BJ (cell line): Measurements from ENCODE around the gene TNP2. TPM values are rescaled to one million over a fixed set of nuclear protein-coding genes. Genes with fewer than 3 reads are reported as not detected.

ENCODE experiments used
- CTCF ChIA-PET: fragments of 350-600 bp; formaldehyde crosslinking; extraction: SDS; loops from one replicate; lab custom pipeline; 2021; ENCODE audit warnings: antibody characterized with exemption, inconsistent platforms; lab: Yijun Ruan, JAX
- POLR2A ChIA-PET: fragments of 300-600 bp; sonication (Branson Sonifier 250); formaldehyde crosslinking; extraction: SDS; loops from one replicate; lab custom pipeline; 2021; ENCODE audit warnings: antibody characterized with exemption; lab: Charles Lee
- DNase-seq: peaks from one replicate; pipeline ENCODE4 v3.0.0-alpha.2; 2011; ENCODE audit warnings: low read depth
- H3K27me3 ChIP-seq: 2 replicates; pipeline ENCODE4 v1.6.0; 2011; ENCODE audit warnings: low read length; ENCODE audit not compliant: control insufficient read depth, insufficient read depth
- H3K36me3 ChIP-seq: 2 replicates; pipeline ENCODE4 v1.5.1; 2011; ENCODE audit warnings: low read length; ENCODE audit not compliant: control insufficient read depth, insufficient read depth
- H3K4me3 ChIP-seq: 2 replicates; pipeline ENCODE4 v1.5.1; 2011; ENCODE audit warnings: low read depth, mild to moderate bottlenecking, control low read depth, low read length
- polyA plus RNA-seq: library from polyadenylated mRNA; depleted of rRNA; stranded (reverse); fragments of >200 nt; gene quantifications from 2 replicates; pipeline ENCODE4 v1.2.3, GENCODE V29; 2011
- TF ChIP-seq, protein P1 (sequence below): IDR thresholded peaks from 2 replicates; pipeline ENCODE4 v1.5.1; 2011; ENCODE audit warnings: low read depth, mild to moderate bottlenecking, control low read depth, inconsistent platforms, low read length, moderate library complexity; ENCODE audit not compliant: insufficient read depth

The TNP2 gene
- polyA plus RNA-seq, 1 experiment, result not detected

DNA sequence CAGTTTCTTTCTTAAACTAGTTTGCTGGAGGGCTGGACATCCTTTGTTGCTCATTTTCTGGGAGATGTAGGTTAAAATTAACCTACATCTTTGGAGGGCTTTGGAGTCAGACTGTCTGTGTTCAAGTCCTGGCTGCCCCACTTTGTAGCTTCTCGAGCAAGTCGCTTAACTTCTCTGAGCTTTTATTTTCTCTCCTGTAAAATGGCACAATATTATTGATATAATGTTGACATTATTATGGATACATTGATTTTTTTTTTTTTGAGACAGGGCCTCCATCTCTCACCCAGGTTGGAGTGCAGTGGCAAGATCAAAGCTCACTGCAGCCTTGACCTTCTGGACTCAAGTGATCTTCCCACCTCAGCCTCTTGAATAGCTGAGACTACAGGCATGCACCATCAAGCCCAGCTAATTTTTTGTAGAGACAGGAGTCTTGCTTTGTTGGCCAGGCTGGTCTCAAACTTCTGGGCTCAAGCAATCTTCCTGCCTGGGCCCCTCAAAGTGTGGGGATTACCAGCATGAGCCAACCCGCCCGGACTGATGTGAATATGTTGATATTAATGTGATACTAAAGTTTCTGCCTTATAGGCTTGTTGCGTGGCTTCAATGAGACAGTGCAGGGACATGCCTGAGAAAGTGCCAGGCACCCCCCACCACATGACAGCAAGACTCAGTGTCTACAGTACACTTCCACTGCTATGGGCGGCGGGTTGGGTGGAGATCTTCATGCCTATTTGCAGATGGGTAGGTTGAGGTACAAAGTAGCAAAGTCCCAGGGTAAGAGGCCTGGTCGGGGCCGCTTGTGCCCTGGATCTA lies 44.6 kb upstream of the TNP2 start:
- ChIA-PET POLR2A (no interaction called here), CTCF (no interaction called here)
- TF ChIP-seq, protein P1, sequence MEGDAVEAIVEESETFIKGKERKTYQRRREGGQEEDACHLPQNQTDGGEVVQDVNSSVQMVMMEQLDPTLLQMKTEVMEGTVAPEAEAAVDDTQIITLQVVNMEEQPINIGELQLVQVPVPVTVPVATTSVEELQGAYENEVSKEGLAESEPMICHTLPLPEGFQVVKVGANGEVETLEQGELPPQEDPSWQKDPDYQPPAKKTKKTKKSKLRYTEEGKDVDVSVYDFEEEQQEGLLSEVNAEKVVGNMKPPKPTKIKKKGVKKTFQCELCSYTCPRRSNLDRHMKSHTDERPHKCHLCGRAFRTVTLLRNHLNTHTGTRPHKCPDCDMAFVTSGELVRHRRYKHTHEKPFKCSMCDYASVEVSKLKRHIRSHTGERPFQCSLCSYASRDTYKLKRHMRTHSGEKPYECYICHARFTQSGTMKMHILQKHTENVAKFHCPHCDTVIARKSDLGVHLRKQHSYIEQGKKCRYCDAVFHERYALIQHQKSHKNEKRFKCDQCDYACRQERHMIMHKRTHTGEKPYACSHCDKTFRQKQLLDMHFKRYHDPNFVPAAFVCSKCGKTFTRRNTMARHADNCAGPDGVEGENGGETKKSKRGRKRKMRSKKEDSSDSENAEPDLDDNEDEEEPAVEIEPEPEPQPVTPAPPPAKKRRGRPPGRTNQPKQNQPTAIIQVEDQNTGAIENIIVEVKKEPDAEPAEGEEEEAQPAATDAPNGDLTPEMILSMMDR, result no peak
- no peak for DNase-seq
- no peaks in the 10 kb centered on the region for H3K36me3 ChIP-seq
- no peak overlapping the region for H3K4me3 ChIP-seq
- H3K27me3 ChIP-seq, result no peaks in the 10 kb centered on the region

DNA sequence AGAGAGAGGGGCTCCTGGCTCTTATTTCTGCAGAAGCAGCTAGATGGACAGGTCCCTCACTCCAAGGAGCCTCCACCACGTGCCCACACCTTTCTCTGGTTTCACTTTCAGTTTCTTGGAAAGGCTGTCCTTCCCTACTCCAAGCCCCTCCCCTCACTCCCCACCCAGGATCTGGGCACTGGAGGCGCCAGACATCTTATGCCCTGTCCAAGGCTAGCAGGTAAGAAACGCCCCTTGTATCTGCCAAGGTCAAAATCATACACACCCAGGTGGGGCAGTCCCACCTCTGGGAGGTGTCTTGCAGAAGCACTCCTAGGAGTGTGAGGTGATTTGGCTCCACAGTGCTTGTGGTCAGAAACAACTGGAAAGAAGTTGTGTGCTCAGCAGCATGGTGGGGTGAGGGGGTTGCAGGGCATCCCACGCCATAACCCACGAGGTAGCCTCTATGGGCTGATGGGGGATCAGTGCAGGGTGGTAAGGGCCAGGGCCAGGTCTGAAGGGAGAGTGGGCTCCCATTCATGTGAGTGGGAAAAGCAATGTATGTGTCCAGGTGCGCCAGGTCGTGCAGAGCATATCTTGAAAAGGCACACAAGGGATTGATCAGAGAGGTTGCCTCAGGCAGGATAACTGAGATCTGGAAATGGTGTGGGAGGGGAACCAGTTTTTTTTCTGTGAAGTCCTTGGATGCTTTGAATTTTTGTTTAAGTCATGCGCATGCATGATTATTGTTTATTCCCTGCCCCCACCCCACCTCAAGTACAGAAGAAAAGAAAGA lies 43.8 kb upstream of the TNP2 start:
- no peaks in the 10 kb centered on the region for H3K27me3 ChIP-seq
- TF ChIP-seq, protein P1, result no peak
- peak; percentile 52 for DNase-seq
- CTCF ChIA-PET, result no interaction called here
- POLR2A ChIA-PET, result no interaction called here
- H3K36me3 ChIP-seq, result no peaks in the 10 kb centered on the region
- no peak overlapping the region for H3K4me3 ChIP-seq

DNA sequence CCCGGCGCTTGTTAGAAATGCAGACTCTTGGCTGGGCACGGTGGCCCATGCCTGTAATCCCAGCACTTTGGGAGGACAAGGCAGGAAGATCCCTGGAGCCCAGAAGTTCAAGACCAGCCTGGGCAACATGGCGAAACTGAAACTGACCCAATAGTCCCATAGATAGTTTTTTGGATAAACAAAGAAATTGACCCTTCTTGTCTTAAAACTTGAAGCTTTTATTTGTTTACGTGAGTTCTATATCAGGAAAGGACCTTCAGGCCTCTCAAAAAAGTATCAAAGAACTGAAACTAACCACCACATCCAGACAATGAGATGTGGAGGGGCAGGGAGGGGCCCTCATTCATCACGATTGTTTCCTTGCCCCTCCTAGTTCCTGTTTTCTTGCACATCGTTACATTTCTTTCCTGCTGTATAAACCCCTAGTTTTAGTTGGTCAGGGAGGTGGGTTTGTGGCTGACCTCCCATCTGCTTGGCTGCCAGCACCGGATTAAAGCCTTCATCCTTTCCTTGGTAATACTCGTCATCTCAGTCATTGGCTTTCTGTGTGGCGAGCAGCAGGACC lies 42.0 kb upstream of the TNP2 start:
- TF ChIP-seq, protein P1, result no peak
- H3K4me3 ChIP-seq, result no peak overlapping the region
- no peaks in the 10 kb centered on the region for H3K27me3 ChIP-seq
- no peak for DNase-seq
- CTCF ChIA-PET, result interaction anchor here (0.6 kb wide), 1 partner anchor 347 kb away, joined by 4 read pairs; no protein-coding TSS in a partner anchor
- POLR2A ChIA-PET, result no interaction called here
- no peaks in the 10 kb centered on the region for H3K36me3 ChIP-seq

DNA sequence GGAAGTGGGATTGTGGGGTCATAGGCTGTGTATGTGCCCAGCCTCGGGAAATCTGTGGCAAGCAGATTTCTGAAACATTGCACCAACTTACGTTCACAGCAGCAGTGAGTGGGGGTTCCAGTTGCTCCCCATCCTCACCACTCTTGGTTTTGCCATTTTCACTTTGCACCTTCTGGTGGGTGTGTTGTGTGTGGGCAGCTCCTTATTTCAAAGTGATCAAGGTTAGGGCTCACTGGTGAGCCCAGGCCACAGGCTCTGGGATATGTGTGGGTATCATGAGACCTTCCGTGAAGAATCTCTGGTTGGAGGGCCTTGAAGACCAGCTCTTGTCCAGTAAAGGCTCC lies 41.5 kb upstream of the TNP2 start:
- POLR2A ChIA-PET, result no interaction called here
- CTCF ChIA-PET, result interaction anchor here (0.6 kb wide), 2 partner anchors 309 to 346 kb away, joined by 3 to 4 read pairs; no protein-coding TSS in a partner anchor
- no peaks in the 10 kb centered on the region for H3K36me3 ChIP-seq
- no peak for DNase-seq
- no peaks in the 10 kb centered on the region for H3K27me3 ChIP-seq
- TF ChIP-seq, protein P1, result no peak
- H3K4me3 ChIP-seq, result no peak overlapping the region

DNA sequence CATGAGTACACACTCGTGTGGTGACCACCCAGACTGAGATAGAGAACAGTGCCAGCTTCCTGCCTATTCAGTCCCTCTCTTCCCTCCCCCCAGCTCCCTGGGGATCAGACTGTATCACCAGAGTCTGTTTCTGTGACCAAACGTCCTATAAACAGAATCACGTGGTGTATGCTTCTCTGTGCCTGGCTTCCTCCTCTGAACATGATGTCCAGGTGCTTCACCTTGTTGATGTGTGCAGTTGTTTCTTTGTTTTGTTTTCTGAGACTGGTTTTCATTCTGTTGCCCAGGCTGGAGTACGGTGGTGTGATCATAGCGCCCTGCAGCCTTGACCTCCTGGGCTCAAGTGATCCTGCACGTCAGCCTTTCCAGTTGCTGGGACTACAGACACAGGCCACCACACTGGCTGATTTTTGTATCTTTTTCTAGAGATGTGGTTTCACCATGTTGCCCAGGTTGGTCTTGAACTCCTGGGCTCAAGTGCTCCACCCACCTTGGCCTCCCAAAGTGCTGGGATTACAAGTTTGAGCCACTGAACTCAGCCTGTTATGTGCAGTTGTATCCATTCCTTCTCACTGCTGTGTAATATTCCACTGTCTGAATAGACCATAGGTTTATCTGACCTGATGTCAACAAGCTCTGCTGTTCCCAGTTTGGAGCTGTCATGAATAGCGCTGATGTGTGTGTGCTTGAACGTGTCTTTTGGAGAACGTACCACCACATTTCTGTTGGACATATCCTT lies 40.9 kb upstream of the TNP2 start:
- H3K4me3 ChIP-seq, result no peak overlapping the region
- TF ChIP-seq, protein P1, result no peak
- POLR2A ChIA-PET, result no interaction called here
- no peaks in the 10 kb centered on the region for H3K27me3 ChIP-seq
- no peaks in the 10 kb centered on the region for H3K36me3 ChIP-seq
- no peak for DNase-seq
- CTCF ChIA-PET, result interaction anchor here (0.6 kb wide), 2 partner anchors 309 to 346 kb away, joined by 3 to 4 read pairs; no protein-coding TSS in a partner anchor
